Measurements from ENCODE around the gene MED15.

MED15 gene

GRCh38 chr22:20526628-20527355 lies 19.4 kb downstream of the MED15 start:
- Histone ChIP-seq H3K4me3 (ENCODE audit: low read depth in 1 of 2, low read length in 2 of 2) (no peak overlapping the region), H3K27me3 (ENCODE audit: low read depth, low read length) (no peaks in the 10 kb centered on the region), H3K4me1 (ENCODE audit: control insufficient read depth in 1 of 2, insufficient read depth in 2 of 2, low read length in 2 of 2) (peaks cover 28 to 52% of the 10 kb centered on the region in 2 donors), H3K27ac (ENCODE audit: low read length) (no peak overlapping the region), H3K36me3 (ENCODE audit: control insufficient read depth in 1 of 2, insufficient read depth in 2 of 2, low read length in 2 of 2) (peaks cover 13 to 15% of the 10 kb centered on the region in 2 donors), H3K9me3 (ENCODE audit: control insufficient read depth in 1 of 2, low read length in 2 of 2) (no peaks in the 10 kb centered on the region)

GRCh38 chr22:20528405-20528978 lies 21.1 kb downstream of the MED15 start:
- H3K9me3 ChIP-seq (ENCODE audit: control insufficient read depth in 1 of 2, low read length in 2 of 2) = no peaks in the 10 kb centered on the region
- peaks cover 7 to 13% of the 10 kb centered on the region in 2 donors for H3K36me3 ChIP-seq (ENCODE audit: control insufficient read depth in 1 of 2, insufficient read depth in 2 of 2, low read length in 2 of 2)
- no peak overlapping the region for H3K4me3 ChIP-seq (ENCODE audit: low read depth in 1 of 2, low read length in 2 of 2)
- peaks cover 31 to 57% of the 10 kb centered on the region in 2 donors for H3K4me1 ChIP-seq (ENCODE audit: control insufficient read depth in 1 of 2, insufficient read depth in 2 of 2, low read length in 2 of 2)
- H3K27ac ChIP-seq (ENCODE audit: low read length) = no peak overlapping the region
- H3K27me3 ChIP-seq (ENCODE audit: low read depth, low read length) = no peaks in the 10 kb centered on the region

- Histone ChIP-seq H3K4me3 (ENCODE audit: low read depth in 1 of 2, low read length in 2 of 2) (no peak overlapping the region), H3K4me1 (ENCODE audit: control insufficient read depth in 1 of 2, insufficient read depth in 2 of 2, low read length in 2 of 2) (peaks cover 32 to 60% of the 10 kb centered on the region in 2 donors), H3K36me3 (ENCODE audit: control insufficient read depth in 1 of 2, insufficient read depth in 2 of 2, low read length in 2 of 2) (peaks cover 8 to 13% of the 10 kb centered on the region in 2 donors), H3K9me3 (ENCODE audit: control insufficient read depth in 1 of 2, low read length in 2 of 2) (no peaks in the 10 kb centered on the region), H3K27me3 (ENCODE audit: low read depth, low read length) (no peaks in the 10 kb centered on the region), H3K27ac (ENCODE audit: low read length) (peak overlapping the region; percentile 82)
These were observed 23.2 kb downstream of the MED15 start for GRCh38 chr22:20530368-20531153.

GRCh38 chr22:20531154-20531403 lies 23.7 kb downstream of the MED15 start:
- peak overlapping the region; percentile 82 for H3K27ac ChIP-seq (ENCODE audit: low read length)

GRCh38 chr22:20531404-20532201 lies 24.2 kb downstream of the MED15 start:
- Histone ChIP-seq H3K9me3 (ENCODE audit: control insufficient read depth in 1 of 2, low read length in 2 of 2) (no peaks in the 10 kb centered on the region), H3K27me3 (ENCODE audit: low read depth, low read length) (no peaks in the 10 kb centered on the region), H3K4me1 (ENCODE audit: control insufficient read depth in 1 of 2, insufficient read depth in 2 of 2, low read length in 2 of 2) (peaks cover 31 to 52% of the 10 kb centered on the region in 2 donors), H3K36me3 (ENCODE audit: control insufficient read depth in 1 of 2, insufficient read depth in 2 of 2, low read length in 2 of 2) (peaks cover 8 to 13% of the 10 kb centered on the region in 2 donors), H3K4me3 (ENCODE audit: low read depth in 1 of 2, low read length in 2 of 2) (no peak overlapping the region), H3K27ac (ENCODE audit: low read length) (peak overlapping the region; percentile 82)

More at GRCh38 chr22:20531154-20531403, 23.7 kb downstream of the MED15 start:
- H3K4me1 ChIP-seq (ENCODE audit: control insufficient read depth in 1 of 2, insufficient read depth in 2 of 2, low read length in 2 of 2) = peaks cover 32 to 58% of the 10 kb centered on the region in 2 donors
- H3K27me3 ChIP-seq (ENCODE audit: low read depth, low read length) = no peaks in the 10 kb centered on the region
- peaks cover 8 to 13% of the 10 kb centered on the region in 2 donors for H3K36me3 ChIP-seq (ENCODE audit: control insufficient read depth in 1 of 2, insufficient read depth in 2 of 2, low read length in 2 of 2)
- H3K4me3 ChIP-seq (ENCODE audit: low read depth in 1 of 2, low read length in 2 of 2) = no peak overlapping the region
- no peaks in the 10 kb centered on the region for H3K9me3 ChIP-seq (ENCODE audit: control insufficient read depth in 1 of 2, low read length in 2 of 2)

- Histone ChIP-seq H3K36me3 (ENCODE audit: control insufficient read depth in 1 of 2, insufficient read depth in 2 of 2, low read length in 2 of 2) (peaks cover 15 to 16% of the 10 kb centered on the region in 2 donors), H3K9me3 (ENCODE audit: control insufficient read depth in 1 of 2, low read length in 2 of 2) (no peaks in the 10 kb centered on the region), H3K4me3 (ENCODE audit: low read depth in 1 of 2, low read length in 2 of 2) (peak overlapping the region in 1 of 2 donors; percentile 9), H3K4me1 (ENCODE audit: control insufficient read depth in 1 of 2, insufficient read depth in 2 of 2, low read length in 2 of 2) (peaks cover 26 to 48% of the 10 kb centered on the region in 2 donors), H3K27me3 (ENCODE audit: low read depth, low read length) (no peaks in the 10 kb centered on the region), H3K27ac (ENCODE audit: low read length) (peak overlapping the region; percentile 82)
These were observed 25.0 kb downstream of the MED15 start for GRCh38 chr22:20532256-20532993.

GRCh38 chr22:20533095-20533878 lies 25.9 kb downstream of the MED15 start:
- no peaks in the 10 kb centered on the region for H3K27me3 ChIP-seq (ENCODE audit: low read depth, low read length)
- H3K27ac ChIP-seq (ENCODE audit: low read length) = peak overlapping the region; percentile 82
- H3K4me3 ChIP-seq (ENCODE audit: low read depth in 1 of 2, low read length in 2 of 2) = peak overlapping the region in 1 of 2 donors; percentile 9
- H3K36me3 ChIP-seq (ENCODE audit: control insufficient read depth in 1 of 2, insufficient read depth in 2 of 2, low read length in 2 of 2) = peaks cover 16 to 17% of the 10 kb centered on the region in 2 donors
- H3K9me3 ChIP-seq (ENCODE audit: control insufficient read depth in 1 of 2, low read length in 2 of 2) = no peaks in the 10 kb centered on the region
- peaks cover 26 to 48% of the 10 kb centered on the region in 2 donors for H3K4me1 ChIP-seq (ENCODE audit: control insufficient read depth in 1 of 2, insufficient read depth in 2 of 2, low read length in 2 of 2)

- H3K27ac ChIP-seq (ENCODE audit: low read length) = no peak overlapping the region
- H3K36me3 ChIP-seq (ENCODE audit: control insufficient read depth in 1 of 2, insufficient read depth in 2 of 2, low read length in 2 of 2) = peaks cover 15 to 17% of the 10 kb centered on the region in 2 donors
- H3K9me3 ChIP-seq (ENCODE audit: control insufficient read depth in 1 of 2, low read length in 2 of 2) = no peaks in the 10 kb centered on the region
- H3K4me1 ChIP-seq (ENCODE audit: control insufficient read depth in 1 of 2, insufficient read depth in 2 of 2, low read length in 2 of 2) = peaks cover 26 to 48% of the 10 kb centered on the region in 2 donors
- no peaks in the 10 kb centered on the region for H3K27me3 ChIP-seq (ENCODE audit: low read depth, low read length)
- no peak overlapping the region for H3K4me3 ChIP-seq (ENCODE audit: low read depth in 1 of 2, low read length in 2 of 2)
These were observed 26.5 kb downstream of the MED15 start for GRCh38 chr22:20533879-20534265.

GRCh38 chr22:20536590-20537324 lies 29.3 kb downstream of the MED15 start:
- H3K27ac ChIP-seq (ENCODE audit: low read length) = no peak overlapping the region
- no peaks in the 10 kb centered on the region for H3K9me3 ChIP-seq (ENCODE audit: control insufficient read depth in 1 of 2, low read length in 2 of 2)
- H3K4me1 ChIP-seq (ENCODE audit: control insufficient read depth in 1 of 2, insufficient read depth in 2 of 2, low read length in 2 of 2) = peaks cover 10 to 29% of the 10 kb centered on the region in 2 donors
- H3K4me3 ChIP-seq (ENCODE audit: low read depth in 1 of 2, low read length in 2 of 2) = no peak overlapping the region
- peaks cover 15 to 18% of the 10 kb centered on the region in 2 donors for H3K36me3 ChIP-seq (ENCODE audit: control insufficient read depth in 1 of 2, insufficient read depth in 2 of 2, low read length in 2 of 2)
- H3K27me3 ChIP-seq (ENCODE audit: low read depth, low read length) = no peaks in the 10 kb centered on the region
